WTC11 (cell line): ENCODE measurements around the gene RNF214.

Experiments used
- ATF3 ChIP-seq: sonication (generic); formaldehyde crosslinking; conservative IDR thresholded peaks from 2 replicates; pipeline ENCODE4 v1.8.1; 2022; ENCODE audit warnings: mild to moderate bottlenecking, missing genetic modification reagents
- NR2C2 ChIP-seq: sonication (generic); formaldehyde crosslinking; IDR thresholded peaks from 2 replicates; pipeline ENCODE4 v1.8.0; 2022; ENCODE audit warnings: mild to moderate bottlenecking, missing genetic modification reagents
- TF ChIP-seq, protein P1 (sequence below): fragments of 200-600 bp; IDR thresholded peaks from 2 replicates; pipeline ENCODE4 v1.8.0; 2022; ENCODE audit warnings: antibody characterized with exemption
- TF ChIP-seq, protein P2 (sequence below): sonication (generic); formaldehyde crosslinking; IDR thresholded peaks from 2 replicates; pipeline ENCODE4 v1.8.0; 2022; ENCODE audit warnings: mild to moderate bottlenecking, missing genetic modification reagents

DNA sequence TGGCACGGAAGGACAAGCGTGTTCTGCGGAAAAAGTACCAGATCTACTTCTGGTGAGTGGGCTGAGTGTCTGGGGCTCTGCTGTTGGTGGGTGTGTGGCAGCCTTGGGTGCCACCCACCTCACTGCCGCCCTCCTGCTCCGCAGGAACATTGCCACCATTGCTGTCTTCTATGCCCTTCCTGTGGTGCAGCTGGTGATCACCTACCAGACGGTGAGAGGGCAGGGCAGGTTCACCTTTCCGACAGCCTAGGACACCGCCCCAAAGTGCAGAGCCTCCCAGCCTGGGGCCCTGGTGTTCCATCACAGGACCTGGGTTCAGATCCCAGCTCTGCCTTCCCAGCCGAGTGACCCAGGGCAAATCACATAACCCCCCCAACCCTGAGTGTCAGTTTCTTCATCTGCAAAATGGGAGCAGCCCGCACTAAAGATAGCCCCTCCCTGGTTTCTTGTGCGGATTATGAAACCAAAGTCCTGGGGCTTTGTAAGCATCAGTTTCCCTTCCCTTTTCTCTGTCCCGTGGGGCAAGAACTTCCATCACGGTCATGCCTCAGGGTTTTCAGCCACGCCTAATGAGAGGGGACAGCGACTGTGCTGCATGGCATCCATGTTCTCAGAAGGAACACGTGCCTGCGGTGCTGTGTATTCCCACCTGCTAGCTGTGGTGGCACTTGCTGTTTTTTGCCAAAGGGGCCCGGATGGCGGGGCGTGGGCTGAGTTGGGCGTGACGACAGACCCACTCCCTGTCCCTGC, 43.1 kb upstream of the RNF214 start:
- TF ChIP-seq, protein P1, sequence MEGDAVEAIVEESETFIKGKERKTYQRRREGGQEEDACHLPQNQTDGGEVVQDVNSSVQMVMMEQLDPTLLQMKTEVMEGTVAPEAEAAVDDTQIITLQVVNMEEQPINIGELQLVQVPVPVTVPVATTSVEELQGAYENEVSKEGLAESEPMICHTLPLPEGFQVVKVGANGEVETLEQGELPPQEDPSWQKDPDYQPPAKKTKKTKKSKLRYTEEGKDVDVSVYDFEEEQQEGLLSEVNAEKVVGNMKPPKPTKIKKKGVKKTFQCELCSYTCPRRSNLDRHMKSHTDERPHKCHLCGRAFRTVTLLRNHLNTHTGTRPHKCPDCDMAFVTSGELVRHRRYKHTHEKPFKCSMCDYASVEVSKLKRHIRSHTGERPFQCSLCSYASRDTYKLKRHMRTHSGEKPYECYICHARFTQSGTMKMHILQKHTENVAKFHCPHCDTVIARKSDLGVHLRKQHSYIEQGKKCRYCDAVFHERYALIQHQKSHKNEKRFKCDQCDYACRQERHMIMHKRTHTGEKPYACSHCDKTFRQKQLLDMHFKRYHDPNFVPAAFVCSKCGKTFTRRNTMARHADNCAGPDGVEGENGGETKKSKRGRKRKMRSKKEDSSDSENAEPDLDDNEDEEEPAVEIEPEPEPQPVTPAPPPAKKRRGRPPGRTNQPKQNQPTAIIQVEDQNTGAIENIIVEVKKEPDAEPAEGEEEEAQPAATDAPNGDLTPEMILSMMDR: no peak
- TF ChIP-seq ATF3 (CRISPR knock-in tag) (no peak), NR2C2 (CRISPR knock-in tag) (no peak)
- TF ChIP-seq, protein P2, sequence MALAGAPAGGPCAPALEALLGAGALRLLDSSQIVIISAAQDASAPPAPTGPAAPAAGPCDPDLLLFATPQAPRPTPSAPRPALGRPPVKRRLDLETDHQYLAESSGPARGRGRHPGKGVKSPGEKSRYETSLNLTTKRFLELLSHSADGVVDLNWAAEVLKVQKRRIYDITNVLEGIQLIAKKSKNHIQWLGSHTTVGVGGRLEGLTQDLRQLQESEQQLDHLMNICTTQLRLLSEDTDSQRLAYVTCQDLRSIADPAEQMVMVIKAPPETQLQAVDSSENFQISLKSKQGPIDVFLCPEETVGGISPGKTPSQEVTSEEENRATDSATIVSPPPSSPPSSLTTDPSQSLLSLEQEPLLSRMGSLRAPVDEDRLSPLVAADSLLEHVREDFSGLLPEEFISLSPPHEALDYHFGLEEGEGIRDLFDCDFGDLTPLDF (CRISPR knock-in tag): no peak
